ENCODE data around the gene SEMA3B. TPM values are rescaled to one million over a fixed set of nuclear protein-coding genes. Genes with fewer than 3 reads are reported as not detected.

Gene SEMA3B
- total and polyA plus RNA-seq, 2 donors (not counting 3 experiments of a cell fraction or from before 2014, with no cell fraction given) = 1.2 to 1.5 TPM

- FAIRE-seq (no peak), DNase-seq (ENCODE audit: low read depth, low spot score) (no peak)
- ChIA-PET POLR2A (interaction anchor here (1.0 to 1.1 kb wide), 2 partner anchors 32 to 34 kb away, joined by 5 read pairs; no protein-coding TSS in a partner anchor), CTCF (interaction anchor here (0.9 to 3.0 kb wide), 5 partner anchors 21 to 73 kb away, joined by 3 to 26 read pairs (median 6); no protein-coding TSS in a partner anchor)
- dilution Hi-C loops (cut with MboI; ENCODE audit: extremely low pct_ligation_motif_present, low sequenced_read_pairs) (no loop called here), intact Hi-C loops (cut with micrococcal nuclease) (loop anchor here (10.0 kb wide), 1 partner anchor 143 kb away; no protein-coding TSS in a partner anchor)
- Histone ChIP-seq H3K36me3 (ENCODE audit: control insufficient read depth in 2 of 2, extremely low read depth in 1 of 2, insufficient read depth in 2 of 2, low read length in 2 of 2) (no peaks in the 10 kb centered on the region), H2AFZ (ENCODE audit: low read depth, low read length) (no peak overlapping the region), H3K4me2 (ENCODE audit: insufficient read depth, low read length) (no peak overlapping the region), H3K27me3 (ENCODE audit: control insufficient read depth in 2 of 2, insufficient read depth in 2 of 2, low read length in 2 of 2) (peaks cover 3 to 6% of the 10 kb centered on the region in 2 experiments), H3K4me1 (ENCODE audit: control insufficient read depth, extremely low read depth, insufficient read depth, low read length) (no peaks in the 10 kb centered on the region), H3K9me3 (replicated peaks; ENCODE audit: control insufficient read depth, insufficient read depth, low read length) (no peaks in the 10 kb centered on the region), H3K27ac (ENCODE audit: insufficient read depth, low read depth, low read length) (no peak overlapping the region), H4K20me1 (replicated peaks; ENCODE audit: control insufficient read depth, extremely low read depth, insufficient read depth, low read length) (no peaks in the 10 kb centered on the region), H3K79me2 (ENCODE audit: control insufficient read depth, insufficient read depth, low read length) (no peaks in the 10 kb centered on the region), H3K9me1 (replicated peaks; ENCODE audit: control insufficient read depth, extremely low read depth, insufficient read depth, low read length) (no peaks in the 10 kb centered on the region), H3K9ac (replicated peaks; ENCODE audit: extremely low read depth, insufficient read depth, low read length) (no peak overlapping the region), H3K4me3 (replicated peaks in 1 of 3; ENCODE audit: insufficient read depth in 1 of 3, low read depth in 1 of 3, low read length in 3 of 3) (no peak overlapping the region)
- no TSS peak for BruUV-seq (replicated peaks)
- TF ChIP-seq EZH2 (IDR thresholded peaks at IDR 0.05; ENCODE audit: borderline replicate concordance, low read depth, low read length, severe bottlenecking) (no peak), MYC (IDR thresholded peaks at IDR 0.05; ENCODE audit: low read depth, low read length) (no peak), POLR2A (IDR thresholded peaks at IDR 0.05; ENCODE audit: low read depth, low read length) (no peak), GATA2 (IDR thresholded peaks at IDR 0.05; ENCODE audit: insufficient read depth, insufficient read length, low read depth, low read length) (no peak), FOS (IDR thresholded peaks at IDR 0.05; ENCODE audit: borderline replicate concordance, insufficient read depth, low read length) (no peak), JUN (IDR thresholded peaks at IDR 0.05; ENCODE audit: borderline replicate concordance, insufficient read depth, insufficient read length, low read depth) (no peak), MAX (IDR thresholded peaks at IDR 0.05; ENCODE audit: insufficient read depth, insufficient read length) (no peak), POLR2AphosphoS5 (IDR thresholded peaks at IDR 0.05; ENCODE audit: insufficient read depth, low read depth, low read length) (no peak)
- TF ChIP-seq, protein P1, sequence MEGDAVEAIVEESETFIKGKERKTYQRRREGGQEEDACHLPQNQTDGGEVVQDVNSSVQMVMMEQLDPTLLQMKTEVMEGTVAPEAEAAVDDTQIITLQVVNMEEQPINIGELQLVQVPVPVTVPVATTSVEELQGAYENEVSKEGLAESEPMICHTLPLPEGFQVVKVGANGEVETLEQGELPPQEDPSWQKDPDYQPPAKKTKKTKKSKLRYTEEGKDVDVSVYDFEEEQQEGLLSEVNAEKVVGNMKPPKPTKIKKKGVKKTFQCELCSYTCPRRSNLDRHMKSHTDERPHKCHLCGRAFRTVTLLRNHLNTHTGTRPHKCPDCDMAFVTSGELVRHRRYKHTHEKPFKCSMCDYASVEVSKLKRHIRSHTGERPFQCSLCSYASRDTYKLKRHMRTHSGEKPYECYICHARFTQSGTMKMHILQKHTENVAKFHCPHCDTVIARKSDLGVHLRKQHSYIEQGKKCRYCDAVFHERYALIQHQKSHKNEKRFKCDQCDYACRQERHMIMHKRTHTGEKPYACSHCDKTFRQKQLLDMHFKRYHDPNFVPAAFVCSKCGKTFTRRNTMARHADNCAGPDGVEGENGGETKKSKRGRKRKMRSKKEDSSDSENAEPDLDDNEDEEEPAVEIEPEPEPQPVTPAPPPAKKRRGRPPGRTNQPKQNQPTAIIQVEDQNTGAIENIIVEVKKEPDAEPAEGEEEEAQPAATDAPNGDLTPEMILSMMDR (IDR thresholded peaks at IDR 0.05; ENCODE audit: extremely low read depth in 1 of 2, insufficient read depth in 1 of 2, low read depth in 1 of 2, low read length in 2 of 2) = no peak
Measured at GRCh38 chr3:50267280-50267913, 1.6 kb upstream of the SEMA3B start.
